C4-2B (cell line): ENCODE measurements around the gene MINDY3.
"Not testable (repeated sequence)": the region's sequence is repeated elsewhere in the genome, so short reads cannot be mapped to it uniquely, and the experiment has no call there.

Source experiments
- H3K27ac ChIP-seq: fragments of 450-650 bp; 2 replicates; pipeline ENCODE4 v1.5.1; 2017
- ZFX ChIP-seq: fragments of 450-650 bp; IDR thresholded peaks from 2 replicates; pipeline ENCODE4 v1.6.1; 2017
- TF ChIP-seq, protein P1 (sequence below): fragments of 450-650 bp; conservative IDR thresholded peaks from 2 replicates; pipeline ENCODE4 v1.5.1; 2017; ENCODE audit warnings: mild to moderate bottlenecking

Gene MINDY3

DNA sequence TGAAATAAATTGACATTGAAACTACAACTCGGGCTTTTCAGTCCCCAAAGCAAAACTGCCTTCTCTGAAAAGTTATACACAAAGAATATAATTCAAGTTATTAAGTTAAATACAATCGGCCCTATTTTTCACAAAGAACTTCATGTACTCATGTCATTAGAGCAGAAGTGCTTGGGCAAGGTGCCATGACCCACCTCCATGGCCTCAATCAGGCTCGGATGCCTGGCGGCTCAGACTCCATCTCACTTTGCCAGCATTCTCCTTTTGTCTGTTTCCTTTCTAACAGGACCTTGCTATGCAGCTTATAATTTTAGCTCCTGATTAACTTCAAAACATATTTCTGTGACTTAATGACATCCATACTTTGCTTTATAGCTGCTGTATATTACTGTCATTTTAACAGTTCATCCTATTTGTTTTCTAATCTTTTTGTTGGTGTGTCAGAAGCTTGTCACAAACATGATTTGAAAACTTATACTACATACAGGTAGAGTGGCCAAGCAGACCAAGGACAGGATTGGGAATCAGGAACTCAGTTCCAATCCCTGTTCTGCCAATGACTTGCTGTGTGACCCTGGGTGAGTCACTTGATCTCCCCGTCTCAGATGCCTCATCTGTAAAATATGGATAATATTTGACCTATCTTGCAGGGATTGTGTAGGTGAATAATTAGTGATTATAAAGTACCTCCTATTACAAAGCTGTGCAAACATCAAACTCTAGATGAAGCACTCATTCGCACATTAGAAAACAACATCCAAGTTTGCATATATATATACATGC, 79.8 kb downstream of the MINDY3 start:
- TF ChIP-seq ZFX: no peak
- TF ChIP-seq, protein P1, sequence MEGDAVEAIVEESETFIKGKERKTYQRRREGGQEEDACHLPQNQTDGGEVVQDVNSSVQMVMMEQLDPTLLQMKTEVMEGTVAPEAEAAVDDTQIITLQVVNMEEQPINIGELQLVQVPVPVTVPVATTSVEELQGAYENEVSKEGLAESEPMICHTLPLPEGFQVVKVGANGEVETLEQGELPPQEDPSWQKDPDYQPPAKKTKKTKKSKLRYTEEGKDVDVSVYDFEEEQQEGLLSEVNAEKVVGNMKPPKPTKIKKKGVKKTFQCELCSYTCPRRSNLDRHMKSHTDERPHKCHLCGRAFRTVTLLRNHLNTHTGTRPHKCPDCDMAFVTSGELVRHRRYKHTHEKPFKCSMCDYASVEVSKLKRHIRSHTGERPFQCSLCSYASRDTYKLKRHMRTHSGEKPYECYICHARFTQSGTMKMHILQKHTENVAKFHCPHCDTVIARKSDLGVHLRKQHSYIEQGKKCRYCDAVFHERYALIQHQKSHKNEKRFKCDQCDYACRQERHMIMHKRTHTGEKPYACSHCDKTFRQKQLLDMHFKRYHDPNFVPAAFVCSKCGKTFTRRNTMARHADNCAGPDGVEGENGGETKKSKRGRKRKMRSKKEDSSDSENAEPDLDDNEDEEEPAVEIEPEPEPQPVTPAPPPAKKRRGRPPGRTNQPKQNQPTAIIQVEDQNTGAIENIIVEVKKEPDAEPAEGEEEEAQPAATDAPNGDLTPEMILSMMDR: no peak
- H3K27ac ChIP-seq: no peak overlapping the region

- no peak for TF ChIP-seq ZFX
- TF ChIP-seq, protein P1: no peak
- no peak overlapping the region for H3K27ac ChIP-seq
Observed at GRCh38 chr10:15775513-15775912, 84.8 kb downstream of the MINDY3 start.

DNA sequence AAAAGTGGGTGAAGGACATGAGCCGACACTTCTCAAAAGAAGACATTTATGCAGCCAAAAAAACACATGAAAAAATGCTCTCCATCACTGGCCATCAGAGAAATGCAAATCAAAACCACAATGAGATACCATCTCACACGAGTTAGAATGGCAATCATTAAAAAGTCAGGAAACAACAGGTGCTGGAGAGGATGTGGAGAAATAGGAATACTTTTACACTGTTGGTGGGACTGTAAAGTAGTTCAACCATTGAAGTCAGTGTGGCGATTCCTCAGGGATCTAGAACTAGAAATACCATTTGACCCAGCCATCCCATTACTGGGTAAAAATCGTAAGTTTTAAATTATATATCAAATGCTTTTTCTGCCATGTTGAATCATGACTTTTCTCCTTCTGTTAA, 85.8 kb downstream of the MINDY3 start:
- H3K27ac ChIP-seq: not testable (repeated sequence)

- TF ChIP-seq, protein P1: no peak
- TF ChIP-seq ZFX: no peak
- H3K27ac ChIP-seq: no peak overlapping the region
Observed at GRCh38 chr10:15764892-15765454, 95.3 kb downstream of the MINDY3 start.

GRCh38 chr10:15763006-15763405, 97.3 kb downstream of the MINDY3 start:
- no peak overlapping the region for H3K27ac ChIP-seq
- TF ChIP-seq, protein P1: no peak
- no peak for TF ChIP-seq ZFX

DNA sequence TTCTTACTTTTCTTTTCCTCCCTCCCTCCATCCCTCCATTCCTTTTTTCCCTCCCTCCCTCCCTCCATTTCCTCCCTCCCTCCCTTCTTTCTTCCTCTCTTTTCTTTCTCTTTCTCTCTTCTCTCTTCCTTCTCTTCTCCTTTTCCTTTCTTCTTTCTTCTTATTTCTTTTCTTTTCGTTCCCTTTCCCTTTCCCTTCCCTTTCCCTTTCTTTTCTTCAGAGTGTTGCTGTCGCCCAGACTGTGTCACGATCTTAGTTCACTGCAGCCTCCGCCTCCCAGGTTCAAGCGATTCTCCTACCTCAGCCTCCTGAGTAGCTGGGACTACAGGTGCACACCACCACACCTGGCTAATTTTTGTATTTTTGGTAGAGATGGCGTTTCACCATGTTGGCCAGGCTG, 98.1 kb downstream of the MINDY3 start:
- H3K27ac ChIP-seq: not testable (repeated sequence)

GRCh38 chr10:15761224-15761623, 99.1 kb downstream of the MINDY3 start:
- H3K27ac ChIP-seq: not testable (repeated sequence)

DNA sequence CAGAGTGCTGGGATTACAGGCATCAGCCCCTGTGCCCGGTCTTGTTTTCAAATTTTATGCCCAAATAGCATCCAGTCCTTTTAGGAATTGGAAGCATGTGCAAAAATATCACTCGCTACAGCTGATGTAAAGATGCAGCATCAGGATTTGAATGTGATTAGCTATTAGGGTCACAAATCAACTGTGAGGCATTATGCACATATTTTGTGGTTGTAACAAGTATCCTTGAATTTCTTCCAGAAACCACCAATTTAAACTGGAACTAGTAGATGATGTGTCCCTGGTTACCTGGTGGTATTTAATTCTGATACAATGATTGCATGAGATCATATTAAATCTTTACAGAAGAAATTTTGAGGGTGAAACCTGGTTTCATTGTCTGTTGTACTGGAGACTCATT, 99.6 kb downstream of the MINDY3 start:
- H3K27ac ChIP-seq: no peak overlapping the region
- no peak for TF ChIP-seq ZFX
- TF ChIP-seq, protein P1: no peak

DNA sequence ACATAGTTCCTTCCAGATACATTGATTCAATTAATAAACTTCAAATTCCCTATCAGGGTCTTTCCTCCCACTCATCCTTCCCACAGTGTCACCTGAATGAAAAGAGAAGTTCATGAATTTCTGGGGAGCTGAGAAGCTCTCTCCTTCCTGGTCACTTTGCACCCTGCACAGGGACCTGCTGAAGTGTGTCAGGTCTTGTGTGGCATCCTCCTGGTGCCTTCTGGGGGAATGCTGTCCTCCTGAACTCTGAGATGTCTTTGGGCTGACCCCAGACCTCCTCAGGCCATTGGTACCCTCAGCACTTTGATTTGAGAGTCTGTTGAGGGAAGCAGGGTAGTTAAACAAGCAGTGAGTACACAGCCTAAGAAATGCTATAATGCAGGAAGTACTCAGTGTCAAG, 101.0 kb downstream of the MINDY3 start:
- H3K27ac ChIP-seq: no peak overlapping the region
- TF ChIP-seq ZFX: no peak
- TF ChIP-seq, protein P1: no peak
